IMR-90 (cell line): ENCODE data around the gene DNM2. TPM values are rescaled to one million over a fixed set of nuclear protein-coding genes. Genes with fewer than 3 reads are reported as not detected.

Source experiments
- ATAC-seq: fragments of 200-7000 bp; cut with Tn5 transposase; 2 replicates; pipeline ENCODE4 v1.9.1; 2020; ENCODE audit warnings: low read depth, mild to moderate bottlenecking, moderate library complexity
- BruUV-seq: library from RNA; stranded (reverse); fragments of 400-500 nt; replicated peaks from 2 replicates; lab custom pipeline; 2021; lab: Mats Ljungman, UMichigan
- CTCF ChIA-PET: fragments of 300-600 bp; formaldehyde crosslinking; extraction: SDS; loops from one replicate; lab custom pipeline; 2021; ENCODE audit warnings: antibody characterized with exemption; lab: Yijun Ruan, JAX
- POLR2A ChIA-PET: fragments of 300-600 bp; sonication (Branson Sonifier 250); formaldehyde crosslinking; loops from one replicate; lab custom pipeline; 2022; ENCODE audit warnings: antibody characterized with exemption; ENCODE audit not compliant: unreplicated experiment; lab: Charles Lee
- DNase-seq: peaks from one replicate; pipeline ENCODE4 v3.0.0; 2013
- H2AFZ ChIP-seq: replicated peaks from 2 replicates; pipeline ENCODE3; 2013; ENCODE audit warnings: low read length, mild to moderate bottlenecking; ENCODE audit not compliant: poor library complexity
- H2AK5ac ChIP-seq: 2 replicates; pipeline ENCODE4 v1.6.1; 2013; ENCODE audit warnings: low read depth, low read length, inconsistent platforms
- H2AK9ac ChIP-seq: replicated peaks from 2 replicates; pipeline ENCODE3; 2013; ENCODE audit warnings: mild to moderate bottlenecking, low read depth, low read length, moderate library complexity; ENCODE audit not compliant: poor library complexity
- H2BK120ac ChIP-seq: 2 replicates; pipeline ENCODE4 v1.6.1; 2013; ENCODE audit warnings: low read depth, low read length, inconsistent platforms
- H2BK15ac ChIP-seq: 3 replicates; pipeline ENCODE4 v1.6.1; 2013; ENCODE audit warnings: low read depth, low read length, inconsistent platforms
- H2BK20ac ChIP-seq: 2 replicates; pipeline ENCODE4 v1.6.1; 2013; ENCODE audit warnings: low read depth, mild to moderate bottlenecking, inconsistent platforms, low read length, moderate library complexity
- H2BK5ac ChIP-seq: 2 replicates; pipeline ENCODE4 v1.6.1; 2013; ENCODE audit warnings: mild to moderate bottlenecking, low read depth, low read length, inconsistent platforms; ENCODE audit not compliant: poor library complexity, severe bottlenecking
- H3K14ac ChIP-seq: replicated peaks from 2 replicates; pipeline ENCODE4 v1.6.1; 2013; ENCODE audit warnings: low read depth, low read length, inconsistent platforms
- H3K18ac ChIP-seq: 2 replicates; pipeline ENCODE4 v1.6.1; 2013; ENCODE audit warnings: low read depth, low read length, control low read depth
- H3K23ac ChIP-seq: 2 replicates; pipeline ENCODE4 v1.6.1; 2013; ENCODE audit warnings: low read depth, low read length, inconsistent platforms
- H3K27ac ChIP-seq: 2 replicates; pipeline ENCODE4 v1.5.1; 2013; ENCODE audit warnings: mild to moderate bottlenecking, control low read depth, low read length; ENCODE audit not compliant: insufficient read depth
- H3K27me3 ChIP-seq: 2 replicates; pipeline ENCODE4 v1.6.1; 2013; ENCODE audit warnings: low read length; ENCODE audit not compliant: control insufficient read depth, insufficient read depth
- H3K36me3 ChIP-seq: 2 replicates; pipeline ENCODE4 v1.6.1; 2013; ENCODE audit warnings: low read length, mixed read lengths; ENCODE audit not compliant: control insufficient read depth, insufficient read depth
- H3K4ac ChIP-seq: 2 replicates; pipeline ENCODE4 v1.6.1; 2013; ENCODE audit warnings: low read depth, low read length, inconsistent platforms
- H3K4me1 ChIP-seq: 2 replicates; pipeline ENCODE4 v1.6.1; 2013; ENCODE audit warnings: low read length, mixed read lengths; ENCODE audit not compliant: control insufficient read depth, insufficient read depth
- H3K4me2 ChIP-seq: 2 replicates; pipeline ENCODE4 v1.6.1; 2013; ENCODE audit warnings: low read depth, mild to moderate bottlenecking, control low read depth, low read length, moderate library complexity
- H3K4me3 ChIP-seq: 2 replicates; pipeline ENCODE4 v1.5.1; 2013; ENCODE audit warnings: low read depth, mild to moderate bottlenecking, control low read depth, low read length, moderate library complexity; ENCODE audit not compliant: insufficient read depth
- H3K56ac ChIP-seq: 2 replicates; pipeline ENCODE4 v1.6.1; 2013; ENCODE audit warnings: low read length, inconsistent platforms; ENCODE audit not compliant: insufficient read depth; ENCODE audit errors: extremely low read depth
- H3K79me1 ChIP-seq, 2 experiments: 2 replicates each; pipeline ENCODE4 v1.6.1; 2013; ENCODE audit warnings: low read length in 2 of 2, inconsistent platforms in 1 of 2, low read depth in 1 of 2
- H3K9ac ChIP-seq: 2 replicates; pipeline ENCODE4 v1.6.1; 2013; ENCODE audit warnings: low read depth, low read length, control low read depth
- H3K9me1 ChIP-seq: 2 replicates; pipeline ENCODE4 v1.6.1; 2013; ENCODE audit warnings: low read length, inconsistent platforms; ENCODE audit not compliant: insufficient read depth
- H3K9me3 ChIP-seq: 2 replicates; pipeline ENCODE4 v1.6.1; 2013; ENCODE audit warnings: low read length; ENCODE audit not compliant: control insufficient read depth, insufficient read depth
- H4K20me1 ChIP-seq: 2 replicates; pipeline ENCODE4 v1.6.1; 2013; ENCODE audit warnings: low read length, inconsistent platforms; ENCODE audit not compliant: insufficient read depth
- H4K5ac ChIP-seq: 2 replicates; pipeline ENCODE4 v1.6.1; 2013; ENCODE audit warnings: mild to moderate bottlenecking, low read depth, low read length, control low read depth
- H4K8ac ChIP-seq, 2 experiments: 2 replicates each; pipeline ENCODE4 v1.6.1; 2013; ENCODE audit warnings: low read depth in 2 of 2, low read length in 2 of 2, control low read depth in 1 of 2, inconsistent platforms in 1 of 2
- H4K91ac ChIP-seq: 2 replicates; pipeline ENCODE4 v1.6.1; 2013; ENCODE audit warnings: low read depth, low read length, inconsistent platforms; ENCODE audit not compliant: insufficient read depth
- BHLHE40 ChIP-seq: fragments of 150-350 bp; IDR thresholded peaks from 2 replicates; pipeline ENCODE4 v1.6.1; 2016; ENCODE audit warnings: mild to moderate bottlenecking, low read depth, low read length
- WGBS, 2 experiments: methylation state at CpG; one replicate each; pipeline versions ENCODE4 v1.1.5 to v1.1.7; 2013; ENCODE audit warnings: missing lambda C conversion rate in 2 of 2; ENCODE audit not compliant: insufficient read length in 1 of 2; ENCODE audit errors: extremely low coverage in 2 of 2; 5-methylcytosine and 5-hydroxymethylcytosine counted together
- dilution Hi-C: fragments of 300-500 bp; cut with HindIII; formaldehyde crosslinking; loops from one replicate; pipeline ENCODE4 v1.14.3; 2018; ENCODE audit warnings: low sequenced_read_pairs; ENCODE audit not compliant: unreplicated experiment
- in situ Hi-C: fragments of 300-500 bp; cut with MboI; formaldehyde crosslinking; loops from 3 replicates; pipeline ENCODE4 v1.14.3; 2019; ENCODE audit warnings: low sequenced_read_pairs, inconsistent platforms, mixed read lengths
- intact Hi-C: fragments of 100-400 bp; cut with micrococcal nuclease; formaldehyde crosslinking; loops from 2 replicates; pipeline ENCODE4 v1.10.0; 2022
- polyA plus RNA-seq, 3 experiments: library from polyadenylated mRNA; depleted of rRNA; stranded (reverse); fragments of >200 nt; gene quantifications; 2 replicates each; pipeline ENCODE4 v1.2.3, GENCODE V29; 2012; ENCODE audit warnings: low replicate concordance in 1 of 3
- total RNA-seq: library from RNA; depleted of rRNA; stranded (reverse); fragments of >200 nt; gene quantifications from 2 replicates; pipeline ENCODE4 v1.2.3, GENCODE V29; 2012

Gene DNM2
- total and polyA plus RNA-seq, 2 of the 4 experiments (the other 2 are of a cell fraction), result 55.6 to 74.2 TPM

GRCh38 chr19:10862561-10863106 lies 144.8 kb downstream of the DNM2 start:
- Histone ChIP-seq H3K27ac (no peak overlapping the region), H3K27me3 (no peaks in the 10 kb centered on the region), H3K36me3 (no peaks in the 10 kb centered on the region), H3K4me3 (no peak overlapping the region), H4K8ac (no peak overlapping the region), H4K91ac (no peak overlapping the region), H3K9ac (no peak overlapping the region), H3K9me1 (peaks cover 14% of the 10 kb centered on the region; the same call in 1 of the 2 replicates), H2BK5ac (no peak overlapping the region), H2AK5ac (peak overlapping the region; percentile 50; the same call in 1 of the 2 replicates), H3K18ac (no peak overlapping the region), H3K14ac (no peak overlapping the region), H3K4me2 (no peak overlapping the region), H3K23ac (no peak overlapping the region), H2BK15ac (no peak overlapping the region), H3K79me1 (peaks cover 0 to 3% of the 10 kb centered on the region in 2 experiments; a peak in 1 of 4 replicates), H2AK9ac (peak overlapping the region; percentile 65), H2BK20ac (no peak overlapping the region), H3K9me3 (no peaks in the 10 kb centered on the region), H3K56ac (no peak overlapping the region), H3K4ac (no peak overlapping the region), H2AFZ (peak overlapping the region; percentile 51), H2BK120ac (no peak overlapping the region), H3K4me1 (peaks cover 3% of the 10 kb centered on the region), H4K5ac (no peak overlapping the region), H4K20me1 (no peaks in the 10 kb centered on the region)
- BruUV-seq, result no TSS peak
- no peak for TF ChIP-seq BHLHE40
- intact Hi-C loops (no loop called here), dilution Hi-C loops (no loop called here), in situ Hi-C loops (no loop called here)
- POLR2A ChIA-PET, result interaction anchor here (0.5 kb wide), 1 partner anchor 69 kb away, joined by 4 read pairs; no protein-coding TSS in a partner anchor
- WGBS, 2 experiments, result 100% methylated on average over 1 of the region's 6 CpGs; no CpG with 5 or more reads in 1 of the 2 experiments
- CTCF ChIA-PET, result interaction anchor here (1.2 to 2.4 kb wide), 2 partner anchors 8 to 145 kb away, joined by 6 to 23 read pairs; partner anchors contain the start of gene DNM2
- DNase-seq, result no peak
- no peak for ATAC-seq
